AG09309 (cell line): Measurements from ENCODE around the gene PRPF38A.

Experiments
- DNase-seq: peaks from one replicate; pipeline ENCODE4 v3.0.0-alpha.2; 2010; ENCODE audit warnings: low read depth
- H3K4me3 ChIP-seq: 2 replicates; pipeline ENCODE4 v1.5.1; 2011; ENCODE audit warnings: mild to moderate bottlenecking, low read depth, low read length, moderate library complexity; ENCODE audit not compliant: control insufficient read depth
- CTCF ChIP-seq: IDR thresholded peaks from 2 replicates; pipeline ENCODE4 v1.5.1; 2011; ENCODE audit warnings: mild to moderate bottlenecking, low read depth, low read length, inconsistent platforms; ENCODE audit not compliant: insufficient read depth, control insufficient read depth; ENCODE audit errors: missing control alignments

Gene PRPF38A

GRCh38 chr1:52400131-52400530 lies 4.3 kb upstream of the PRPF38A start:
- no peak overlapping the region for H3K4me3 ChIP-seq
- no peak for DNase-seq
- no peak for TF ChIP-seq CTCF

GRCh38 chr1:52402860-52403240 lies 1.6 kb upstream of the PRPF38A start:
- no peak for DNase-seq
- H3K4me3 ChIP-seq, result no peak overlapping the region
- no peak for TF ChIP-seq CTCF

GRCh38 chr1:52403566-52404115 lies 761 bp upstream of the PRPF38A start:
- peak overlapping the region; percentile 84 for H3K4me3 ChIP-seq
- DNase-seq, result peak; percentile 39
- no peak for TF ChIP-seq CTCF

- no peak for DNase-seq
- peak overlapping the region; percentile 84 for H3K4me3 ChIP-seq
- TF ChIP-seq CTCF, result no peak
Measured at GRCh38 chr1:52404975-52405338, 555 bp downstream of the PRPF38A start.

- TF ChIP-seq CTCF, result no peak
- no peak for DNase-seq
- H3K4me3 ChIP-seq, result no peak overlapping the region
Measured at GRCh38 chr1:52413410-52413989, 9.1 kb downstream of the PRPF38A start.

GRCh38 chr1:52414942-52415341 lies 10.5 kb downstream of the PRPF38A start:
- no peak overlapping the region for H3K4me3 ChIP-seq
- no peak for DNase-seq
- TF ChIP-seq CTCF, result no peak
